CD4-positive, alpha-beta T cell treated with Interleukin-2 at 100 ng/mL for 4 hours (primary cell): ENCODE data around the gene PUSL1.

ENCODE experiments used
- DNase-seq: peaks from one replicate; pipeline ENCODE4 v3.0.0-alpha.2; 2020; ENCODE audit warnings: low spot score

The PUSL1 gene

GRCh38 chr1:1279028-1279427, 29.4 kb upstream of the PUSL1 start:
- DNase-seq = no peak

GRCh38 chr1:1280782-1281481, 27.5 kb upstream of the PUSL1 start:
- DNase-seq = no peak

- DNase-seq = no peak
Observed at GRCh38 chr1:1281533-1282321, 26.7 kb upstream of the PUSL1 start.

- DNase-seq = no peak
Observed at GRCh38 chr1:1282998-1283397, 25.4 kb upstream of the PUSL1 start.

GRCh38 chr1:1283821-1284220, 24.6 kb upstream of the PUSL1 start:
- DNase-seq = no peak

- no peak for DNase-seq
Observed at GRCh38 chr1:1284221-1285101, 23.9 kb upstream of the PUSL1 start.

GRCh38 chr1:1285102-1285571, 23.3 kb upstream of the PUSL1 start:
- no peak for DNase-seq

GRCh38 chr1:1285611-1286311, 22.6 kb upstream of the PUSL1 start:
- DNase-seq = no peak

- no peak for DNase-seq
Observed at GRCh38 chr1:1286313-1287261, 21.8 kb upstream of the PUSL1 start.

- DNase-seq = no peak
Observed at GRCh38 chr1:1287288-1288110, 20.9 kb upstream of the PUSL1 start.

- peak; percentile 74 for DNase-seq
Observed at GRCh38 chr1:1290238-1290731, 18.1 kb upstream of the PUSL1 start.

- DNase-seq = no peak
Observed at GRCh38 chr1:1291023-1291528, 17.3 kb upstream of the PUSL1 start.

GRCh38 chr1:1291548-1292441, 16.6 kb upstream of the PUSL1 start:
- peak; percentile 74 for DNase-seq

- DNase-seq = no peak
Observed at GRCh38 chr1:1292442-1292779, 16.0 kb upstream of the PUSL1 start.

- DNase-seq = no peak
Observed at GRCh38 chr1:1292851-1293250, 15.5 kb upstream of the PUSL1 start.

- no peak for DNase-seq
Observed at GRCh38 chr1:1293263-1294249, 14.8 kb upstream of the PUSL1 start.

GRCh38 chr1:1294250-1294890, 14.0 kb upstream of the PUSL1 start:
- no peak for DNase-seq
